LNCaP clone FGC (cell line): ENCODE data around the gene MYF5.

ENCODE experiments used
- DNase-seq: peaks from one replicate; pipeline ENCODE4 v3.0.0-alpha.2; 2011; ENCODE audit warnings: low read depth
- H3K4me3 ChIP-seq: 2 replicates; pipeline ENCODE4 v1.5.1; 2011; ENCODE audit warnings: mild to moderate bottlenecking, low read depth, low read length, control low read depth
- TF ChIP-seq, protein P1 (sequence below): IDR thresholded peaks from 2 replicates; pipeline ENCODE4 v1.5.1; 2012; ENCODE audit warnings: mild to moderate bottlenecking; ENCODE audit not compliant: control insufficient read depth, insufficient read depth; ENCODE audit errors: extremely low read depth

The MYF5 gene

DNA sequence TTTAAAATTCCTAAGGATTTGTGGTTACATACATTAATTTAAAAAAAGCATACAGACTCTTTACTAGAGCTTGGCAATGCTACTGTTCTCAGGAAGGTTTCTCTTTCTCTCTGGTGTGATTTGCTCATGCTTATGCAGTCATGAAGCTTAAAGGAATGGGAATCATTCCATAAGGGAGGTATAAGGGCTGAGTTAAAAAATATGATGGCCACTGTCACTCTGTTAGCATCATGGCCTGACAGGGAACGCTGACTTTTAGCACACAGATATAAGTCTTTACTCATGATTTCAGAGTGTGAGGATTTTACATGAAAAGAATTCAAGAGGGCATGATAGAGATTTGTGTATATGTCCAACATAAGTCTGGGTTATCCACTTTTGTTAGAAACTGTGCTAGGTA is 3.8 kb downstream of the MYF5 start:
- no peak overlapping the region for H3K4me3 ChIP-seq
- TF ChIP-seq, protein P1, sequence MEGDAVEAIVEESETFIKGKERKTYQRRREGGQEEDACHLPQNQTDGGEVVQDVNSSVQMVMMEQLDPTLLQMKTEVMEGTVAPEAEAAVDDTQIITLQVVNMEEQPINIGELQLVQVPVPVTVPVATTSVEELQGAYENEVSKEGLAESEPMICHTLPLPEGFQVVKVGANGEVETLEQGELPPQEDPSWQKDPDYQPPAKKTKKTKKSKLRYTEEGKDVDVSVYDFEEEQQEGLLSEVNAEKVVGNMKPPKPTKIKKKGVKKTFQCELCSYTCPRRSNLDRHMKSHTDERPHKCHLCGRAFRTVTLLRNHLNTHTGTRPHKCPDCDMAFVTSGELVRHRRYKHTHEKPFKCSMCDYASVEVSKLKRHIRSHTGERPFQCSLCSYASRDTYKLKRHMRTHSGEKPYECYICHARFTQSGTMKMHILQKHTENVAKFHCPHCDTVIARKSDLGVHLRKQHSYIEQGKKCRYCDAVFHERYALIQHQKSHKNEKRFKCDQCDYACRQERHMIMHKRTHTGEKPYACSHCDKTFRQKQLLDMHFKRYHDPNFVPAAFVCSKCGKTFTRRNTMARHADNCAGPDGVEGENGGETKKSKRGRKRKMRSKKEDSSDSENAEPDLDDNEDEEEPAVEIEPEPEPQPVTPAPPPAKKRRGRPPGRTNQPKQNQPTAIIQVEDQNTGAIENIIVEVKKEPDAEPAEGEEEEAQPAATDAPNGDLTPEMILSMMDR: no peak
- no peak for DNase-seq

GRCh38 chr12:80721326-80721725 is 4.6 kb downstream of the MYF5 start:
- H3K4me3 ChIP-seq: no peak overlapping the region
- DNase-seq: no peak
- TF ChIP-seq, protein P1: no peak

DNA sequence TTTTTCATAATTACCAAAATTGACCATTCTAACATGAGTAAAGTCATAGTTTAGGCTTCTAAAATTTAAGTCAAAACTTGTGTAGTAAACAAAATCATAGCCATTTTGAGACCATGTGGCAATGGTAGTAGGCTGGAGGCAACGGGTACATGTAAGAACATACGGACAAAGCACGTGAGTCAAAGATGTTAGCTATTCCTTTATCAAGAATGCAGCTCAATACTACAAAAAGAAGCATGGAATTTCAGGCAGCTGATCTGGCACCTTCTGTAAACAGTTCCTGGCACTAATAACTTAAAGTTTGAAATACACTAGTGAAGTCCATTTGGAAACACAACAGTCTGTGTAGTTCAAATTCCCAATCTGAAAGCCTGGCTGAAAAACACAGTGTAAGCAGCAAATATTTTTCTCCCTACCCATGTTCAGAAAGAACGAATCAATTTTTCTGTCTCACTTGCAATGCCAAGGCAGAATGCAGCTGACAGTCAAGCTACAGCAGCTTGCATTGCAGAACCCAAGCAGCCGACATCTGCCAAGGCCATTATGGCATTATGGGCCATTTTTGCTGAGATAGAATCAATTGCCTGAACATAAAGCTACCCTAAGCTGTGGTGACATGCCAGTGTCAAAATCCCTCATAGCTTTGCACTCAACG is 29.3 kb downstream of the MYF5 start:
- DNase-seq: no peak
- TF ChIP-seq, protein P1: no peak
- no peak overlapping the region for H3K4me3 ChIP-seq

DNA sequence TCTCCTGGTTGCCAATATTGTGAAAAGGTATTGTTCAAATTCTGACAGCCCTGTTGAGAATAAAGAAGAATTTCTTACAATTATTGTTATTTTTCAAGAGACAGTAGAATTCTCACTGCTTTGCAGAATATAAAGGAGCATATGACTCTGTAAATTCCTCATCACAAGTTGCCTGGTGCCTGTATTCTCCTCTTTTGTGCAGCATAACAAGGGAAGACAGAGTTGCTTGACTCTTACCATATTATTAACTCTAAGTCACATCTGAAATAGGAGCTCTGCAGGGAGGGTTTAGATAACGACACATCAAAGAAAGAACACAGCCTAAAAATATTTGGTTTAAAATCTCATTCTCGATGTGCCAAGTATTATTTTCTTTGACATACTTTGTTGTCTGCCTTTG is 31.1 kb downstream of the MYF5 start:
- H3K4me3 ChIP-seq: no peak overlapping the region
- TF ChIP-seq, protein P1: no peak
- no peak for DNase-seq

DNA sequence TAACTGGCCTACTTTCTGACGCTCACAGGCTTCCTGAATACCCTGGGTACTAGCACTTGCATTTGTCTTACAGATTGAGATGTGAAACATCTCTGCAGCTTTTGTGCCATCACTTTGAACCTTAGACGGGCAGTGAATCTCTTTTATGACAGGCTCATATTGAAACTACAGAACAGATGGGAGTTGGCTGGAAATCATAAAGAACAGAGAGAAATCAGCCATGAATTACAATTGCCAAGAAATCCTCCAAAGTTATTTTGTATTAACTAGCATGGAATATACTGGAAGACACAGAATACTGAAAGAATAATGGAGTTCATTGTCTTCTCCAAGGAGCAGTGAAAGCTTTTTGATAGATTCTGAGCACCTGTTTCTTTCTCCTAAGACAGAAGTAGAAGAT is 32.7 kb downstream of the MYF5 start:
- H3K4me3 ChIP-seq: no peak overlapping the region
- DNase-seq: no peak
- TF ChIP-seq, protein P1: no peak

GRCh38 chr12:80752464-80752863 is 35.8 kb downstream of the MYF5 start:
- TF ChIP-seq, protein P1: no peak
- no peak overlapping the region for H3K4me3 ChIP-seq
- no peak for DNase-seq

DNA sequence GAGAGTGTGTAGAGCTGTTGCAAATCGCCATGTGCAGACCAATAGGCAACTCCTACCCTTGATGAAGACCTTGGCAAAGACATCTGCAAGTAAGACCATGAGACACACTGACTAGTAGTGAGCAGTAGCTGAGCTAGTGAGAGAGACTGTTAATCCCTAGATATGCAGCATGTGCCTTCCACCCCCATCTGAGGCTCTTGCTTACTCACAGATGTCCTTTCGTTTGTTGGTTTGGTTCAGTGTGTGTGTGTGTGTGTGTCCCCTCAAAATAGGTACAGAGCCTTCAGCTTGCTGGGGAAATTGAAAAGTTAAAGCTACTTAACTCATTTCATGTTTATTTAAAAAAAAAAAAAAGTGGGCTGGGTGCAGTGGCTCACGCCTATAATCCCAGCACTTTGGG is 37.6 kb downstream of the MYF5 start:
- no peak overlapping the region for H3K4me3 ChIP-seq
- DNase-seq: no peak
- TF ChIP-seq, protein P1: no peak
